H1 (cell line): ENCODE measurements around the gene LCORL. TPM values are rescaled to one million over a fixed set of nuclear protein-coding genes. Genes with fewer than 3 reads are reported as not detected.

ENCODE experiments used
- CTCF ChIA-PET: fragments of 300-600 bp; sonication (Branson Sonifier 250); formaldehyde crosslinking; loops from one replicate; lab custom pipeline; 2021; ENCODE audit not compliant: partially characterized antibody; lab: Charles Lee
- POLR2A ChIA-PET: fragments of 300-600 bp; sonication (Branson Sonifier 250); formaldehyde crosslinking; loops from one replicate; lab custom pipeline; 2021; ENCODE audit warnings: inconsistent platforms; ENCODE audit not compliant: partially characterized antibody; lab: Charles Lee
- DNase-seq, 2 experiments: peaks; one replicate each; pipeline versions ENCODE4 v3.0.0 to v3.0.0-alpha.2; 2010 to 2022; ENCODE audit warnings: low spot score in 2 of 2, low read depth in 1 of 2, mixed read lengths in 1 of 2
- FAIRE-seq: peaks from 2 replicates; lab custom pipeline; 2011; peaks lifted over from hg19 to GRCh38; lab: Jason Lieb, UNC
- H2AFZ ChIP-seq: 2 replicates; pipeline ENCODE4 v1.8.1; 2012; ENCODE audit warnings: low read length, inconsistent platforms
- H2AK5ac ChIP-seq: 2 replicates; pipeline ENCODE4 v1.6.1; 2013; ENCODE audit warnings: low read depth, low read length
- H2BK120ac ChIP-seq: replicated peaks from 2 replicates; pipeline ENCODE3; 2013; ENCODE audit warnings: low read depth, low read length, inconsistent platforms
- H2BK12ac ChIP-seq: 2 replicates; pipeline ENCODE4 v1.6.1; 2013; ENCODE audit warnings: low read depth, low read length
- H2BK15ac ChIP-seq: 2 replicates; pipeline ENCODE4 v1.6.1; 2013; ENCODE audit warnings: low read length
- H2BK20ac ChIP-seq: 2 replicates; pipeline ENCODE4 v1.6.1; 2013; ENCODE audit warnings: low read length
- H2BK5ac ChIP-seq: 2 replicates; pipeline ENCODE4 v1.6.1; 2013; ENCODE audit warnings: low read depth, low read length
- H3K14ac ChIP-seq: 2 replicates; pipeline ENCODE4 v1.6.1; 2013; ENCODE audit warnings: inconsistent platforms; ENCODE audit not compliant: insufficient read length
- H3K18ac ChIP-seq: 2 replicates; pipeline ENCODE4 v1.6.1; 2013; ENCODE audit warnings: low read length; ENCODE audit errors: extremely low read depth
- H3K23ac ChIP-seq: 2 replicates; pipeline ENCODE4 v1.6.1; 2013; ENCODE audit warnings: inconsistent platforms; ENCODE audit not compliant: insufficient read length
- H3K23me2 ChIP-seq: 2 replicates; pipeline ENCODE4 v1.6.1; 2013; ENCODE audit warnings: low read depth, low read length
- H3K27ac ChIP-seq: 2 replicates; pipeline ENCODE4 v1.6.1; 2011; ENCODE audit warnings: low read depth, low read length, inconsistent platforms
- H3K27me3 ChIP-seq, 4 experiments: replicated peaks in 1 of 4; 1 replicate in 1 of 4; 2 replicates in 3 of 4; pipeline versions ENCODE4 v1.6.1 to v1.8.1; 2011 to 2013; ENCODE audit warnings: low read length in 3 of 4, mild to moderate bottlenecking in 3 of 4, inconsistent platforms in 2 of 4, mixed read lengths in 2 of 4, moderate library complexity in 1 of 4; ENCODE audit not compliant: control insufficient read depth in 3 of 4, insufficient read depth in 3 of 4; ENCODE audit errors: extremely low read depth in 1 of 4
- H3K36me3 ChIP-seq, 4 experiments: 2 replicates each; pipeline versions ENCODE4 v1.6.1 to v1.8.1; 2011 to 2013; ENCODE audit warnings: mild to moderate bottlenecking in 4 of 4, low read length in 3 of 4, moderate library complexity in 2 of 4, control low read depth in 1 of 4, inconsistent platforms in 1 of 4; ENCODE audit not compliant: insufficient read depth in 4 of 4, control insufficient read depth in 2 of 4
- H3K4ac ChIP-seq: replicated peaks from 2 replicates; pipeline ENCODE3; 2013; ENCODE audit warnings: low read length, low read depth, mixed read lengths, inconsistent platforms; ENCODE audit not compliant: insufficient read length
- H3K4me1 ChIP-seq, 4 experiments: replicated peaks in 1 of 4; 1 replicate in 1 of 4; 2 replicates in 3 of 4; pipeline versions ENCODE4 v1.6.1 to v1.8.1; 2011 to 2013; ENCODE audit warnings: low read length in 3 of 4, inconsistent platforms in 2 of 4, mixed read lengths in 1 of 4; ENCODE audit not compliant: insufficient read depth in 4 of 4, control insufficient read depth in 3 of 4
- H3K4me2 ChIP-seq, 2 experiments: 2 replicates each; pipeline versions ENCODE4 v1.6.1 to v1.8.1; 2011 to 2013; ENCODE audit warnings: low read depth in 2 of 2, low read length in 2 of 2, control low read depth in 1 of 2, inconsistent platforms in 1 of 2, mild to moderate bottlenecking in 1 of 2; ENCODE audit not compliant: insufficient read depth in 1 of 2
- H3K4me3 ChIP-seq, 4 experiments: fragments of 200-600, 300-600 bp in 1 of 4; sonication (generic), shearing (Covaris generic), sonication (Bioruptor Twin) in 1 of 4; 2 replicates each; pipeline versions ENCODE4 v1.5.1 to v1.8.1; 2011 to 2016; ENCODE audit warnings: low read length in 4 of 4, low read depth in 3 of 4, control low read depth in 2 of 4, inconsistent platforms in 2 of 4, mild to moderate bottlenecking in 2 of 4, mixed read lengths in 1 of 4, moderate library complexity in 1 of 4; ENCODE audit not compliant: insufficient read depth in 2 of 4; ENCODE audit errors: extremely low read depth in 1 of 4
- H3K56ac ChIP-seq: replicated peaks from 2 replicates; pipeline ENCODE3; 2013; ENCODE audit warnings: low read depth, mild to moderate bottlenecking, mixed read lengths, low read length, inconsistent platforms; ENCODE audit not compliant: insufficient read length
- H3K79me1 ChIP-seq: 2 replicates; pipeline ENCODE4 v1.6.1; 2013; ENCODE audit warnings: low read depth, low read length, control low read depth
- H3K79me2 ChIP-seq, 2 experiments: 2 replicates each; pipeline versions ENCODE4 v1.6.1 to v1.8.1; 2012 to 2013; ENCODE audit warnings: low read length in 2 of 2, mild to moderate bottlenecking in 2 of 2, inconsistent platforms in 1 of 2; ENCODE audit not compliant: insufficient read depth in 2 of 2, control insufficient read depth in 1 of 2
- H3K9ac ChIP-seq, 4 experiments: replicated peaks in 1 of 4; 1 replicate in 1 of 4; 2 replicates in 3 of 4; pipeline versions ENCODE4 v1.6.1 to v1.8.1; 2011 to 2013; ENCODE audit warnings: low read depth in 3 of 4, low read length in 3 of 4, control low read depth in 2 of 4, mild to moderate bottlenecking in 2 of 4, moderate library complexity in 2 of 4, inconsistent platforms in 1 of 4; ENCODE audit errors: extremely low read depth in 1 of 4
- H3K9me3 ChIP-seq, 2 experiments: 2 replicates each; pipeline versions ENCODE4 v1.6.1 to v1.8.1; 2012 to 2013; ENCODE audit warnings: mild to moderate bottlenecking in 2 of 2, moderate library complexity in 2 of 2, control low read depth in 1 of 2, inconsistent platforms in 1 of 2, low read depth in 1 of 2, low read length in 1 of 2, mixed read lengths in 1 of 2; ENCODE audit not compliant: insufficient read depth in 2 of 2
- H4K20me1 ChIP-seq, 2 experiments: replicated peaks in 1 of 2; 2 replicates each; pipeline versions ENCODE3 to v1.8.1; 2011 to 2013; ENCODE audit warnings: inconsistent platforms in 2 of 2, low read length in 2 of 2, mild to moderate bottlenecking in 1 of 2; ENCODE audit not compliant: insufficient read depth in 2 of 2, control insufficient read depth in 1 of 2
- H4K5ac ChIP-seq: 2 replicates; pipeline ENCODE4 v1.6.1; 2013; ENCODE audit warnings: low read length, low read depth, mixed read lengths, inconsistent platforms; ENCODE audit not compliant: insufficient read length
- H4K8ac ChIP-seq: 2 replicates; pipeline ENCODE4 v1.8.0; 2013; ENCODE audit warnings: mild to moderate bottlenecking, moderate library complexity, low read length, inconsistent platforms; ENCODE audit not compliant: insufficient read depth; ENCODE audit errors: extremely low read depth
- H4K91ac ChIP-seq: replicated peaks from 2 replicates; pipeline ENCODE3; 2013; ENCODE audit warnings: low read length, mixed read lengths, inconsistent platforms; ENCODE audit not compliant: insufficient read length
- SAP30 ChIP-seq: fragments of 300-600 bp; sonication (generic); IDR thresholded peaks from 2 replicates; pipeline ENCODE4 v1.7.1; 2012; ENCODE audit warnings: low read length, moderate library complexity, mild to moderate bottlenecking, inconsistent platforms; ENCODE audit not compliant: insufficient read depth, insufficient replicate concordance
- WGBS, 2 experiments: shearing (Covaris generic) in 1 of 2; methylation state at CpG; one replicate each; pipeline versions ENCODE4 v1.1.6 to v1.1.7; 2013 to 2015; ENCODE audit warnings: low lambda C conversion rate in 2 of 2, mixed read lengths in 2 of 2, inconsistent platforms in 1 of 2, low coverage in 1 of 2, missing lambda C conversion rate in 1 of 2; ENCODE audit not compliant: insufficient replicate concordance in 2 of 2, insufficient coverage in 1 of 2, insufficient read length in 1 of 2; ENCODE audit errors: extremely low coverage in 1 of 2, missing lambda C conversion rate in 1 of 2; 5-methylcytosine and 5-hydroxymethylcytosine counted together
- polyA plus RNA-seq, 7 experiments: library from polyadenylated mRNA; depleted of rRNA in 3 of 7; stranded (reverse) in 5 of 7; unstranded in 2 of 7; fragments of >200 nt in 5 of 7; fragments of 200-250 nt in 2 of 7; gene quantifications; 1 replicate in 5 of 7; 2 replicates in 1 of 7; 4 replicates in 1 of 7; pipeline versions ENCODE4 v1.2.1 to v1.2.3, GENCODE V29; 2011 to 2013; ENCODE audit warnings: missing spikeins in 2 of 7, mixed read lengths in 2 of 7
- total RNA-seq: library from RNA; stranded (reverse); fragmentation: NEBNext Ultra II Directional; extraction: Animal tissue kit (Norgen Biotek cat#: 25700); gene quantifications from 2 replicates; pipeline ENCODE4 v1.2.1, GENCODE V29; 2021
- TF ChIP-seq, protein P1 (sequence below): IDR thresholded peaks from 2 replicates; pipeline ENCODE4 v1.6.1; 2012; ENCODE audit warnings: low read length, inconsistent platforms

Gene LCORL
- total and polyA plus RNA-seq, 2 of the 8 experiments (the other 6 are each of a cell fraction or from before 2014, with no cell fraction given), result 2.2 to 19.2 TPM

DNA sequence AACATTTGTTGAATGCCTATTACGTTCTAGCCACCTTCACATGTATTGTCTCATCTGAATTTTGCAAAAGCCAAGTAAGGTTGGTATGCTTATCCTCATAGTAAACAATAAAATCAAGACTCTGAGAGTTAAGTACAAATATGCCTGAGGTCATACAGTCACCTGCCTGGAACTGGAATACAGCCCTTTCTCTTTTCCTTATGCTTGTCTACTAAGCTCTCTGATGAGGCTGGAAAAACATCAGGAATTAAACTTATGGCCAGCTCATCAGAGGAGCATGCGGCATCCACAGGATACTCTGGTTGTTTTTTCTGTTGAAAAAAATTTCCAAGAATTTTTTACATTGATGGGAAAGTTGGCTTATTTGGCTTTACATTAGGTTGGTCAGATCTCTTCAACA, 175.3 kb downstream of the LCORL start:
- no peaks in the 10 kb centered on the region for H3K27me3 ChIP-seq
- H4K8ac ChIP-seq, result no peak overlapping the region
- H3K4me2 ChIP-seq, result no peak overlapping the region
- H4K91ac ChIP-seq, result no peak overlapping the region
- H2BK120ac ChIP-seq, result no peak overlapping the region
- no peaks in the 10 kb centered on the region for H3K79me1 ChIP-seq
- no peak for TF ChIP-seq SAP30
- TF ChIP-seq, protein P1, sequence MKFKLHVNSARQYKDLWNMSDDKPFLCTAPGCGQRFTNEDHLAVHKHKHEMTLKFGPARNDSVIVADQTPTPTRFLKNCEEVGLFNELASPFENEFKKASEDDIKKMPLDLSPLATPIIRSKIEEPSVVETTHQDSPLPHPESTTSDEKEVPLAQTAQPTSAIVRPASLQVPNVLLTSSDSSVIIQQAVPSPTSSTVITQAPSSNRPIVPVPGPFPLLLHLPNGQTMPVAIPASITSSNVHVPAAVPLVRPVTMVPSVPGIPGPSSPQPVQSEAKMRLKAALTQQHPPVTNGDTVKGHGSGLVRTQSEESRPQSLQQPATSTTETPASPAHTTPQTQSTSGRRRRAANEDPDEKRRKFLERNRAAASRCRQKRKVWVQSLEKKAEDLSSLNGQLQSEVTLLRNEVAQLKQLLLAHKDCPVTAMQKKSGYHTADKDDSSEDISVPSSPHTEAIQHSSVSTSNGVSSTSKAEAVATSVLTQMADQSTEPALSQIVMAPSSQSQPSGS, result no peak
- H2BK12ac ChIP-seq, result no peak overlapping the region
- FAIRE-seq (no peak), DNase-seq (no peak)
- no peak overlapping the region for H2AFZ ChIP-seq
- H3K27ac ChIP-seq, result no peak overlapping the region
- H3K4me1 ChIP-seq, result no peaks in the 10 kb centered on the region
- H3K4me3 ChIP-seq, result no peak overlapping the region
- POLR2A ChIA-PET, result no interaction called here
- no peak overlapping the region for H3K9ac ChIP-seq
- no peak overlapping the region for H3K14ac ChIP-seq
- no peaks in the 10 kb centered on the region for H4K20me1 ChIP-seq
- no peak overlapping the region for H3K56ac ChIP-seq
- H2BK20ac ChIP-seq, result no peak overlapping the region
- no peaks in the 10 kb centered on the region for H3K79me2 ChIP-seq
- no peak overlapping the region for H2BK15ac ChIP-seq
- WGBS, 2 experiments, result 84% methylated on average over 2 of the region's 2 CpGs; no CpG with 5 or more reads in 1 of the 2 experiments
- CTCF ChIA-PET, result interaction anchor here (0.9 kb wide), 1 partner anchor 10 kb away, joined by 3 read pairs; no protein-coding TSS in a partner anchor
- H3K23me2 ChIP-seq, result no peaks in the 10 kb centered on the region
- H3K18ac ChIP-seq, result no peak overlapping the region
- H3K23ac ChIP-seq, result no peak overlapping the region
- peaks cover 9 to 19% of the 10 kb centered on the region in 2 experiments for H3K9me3 ChIP-seq
- H3K36me3 ChIP-seq, result peaks cover 10 to 56% (median 38%) of the 10 kb centered on the region in 4 experiments
- no peak overlapping the region for H3K4ac ChIP-seq
- no peak overlapping the region for H4K5ac ChIP-seq
- H2BK5ac ChIP-seq, result no peak overlapping the region
- no peak overlapping the region for H2AK5ac ChIP-seq
